ENCODE measurements around the gene SLC29A3. TPM values are rescaled to one million over a fixed set of nuclear protein-coding genes. Genes with fewer than 3 reads are reported as not detected.

Gene SLC29A3
- total RNA-seq, 1 donor from 2014 or later: 2.5 TPM

DNA sequence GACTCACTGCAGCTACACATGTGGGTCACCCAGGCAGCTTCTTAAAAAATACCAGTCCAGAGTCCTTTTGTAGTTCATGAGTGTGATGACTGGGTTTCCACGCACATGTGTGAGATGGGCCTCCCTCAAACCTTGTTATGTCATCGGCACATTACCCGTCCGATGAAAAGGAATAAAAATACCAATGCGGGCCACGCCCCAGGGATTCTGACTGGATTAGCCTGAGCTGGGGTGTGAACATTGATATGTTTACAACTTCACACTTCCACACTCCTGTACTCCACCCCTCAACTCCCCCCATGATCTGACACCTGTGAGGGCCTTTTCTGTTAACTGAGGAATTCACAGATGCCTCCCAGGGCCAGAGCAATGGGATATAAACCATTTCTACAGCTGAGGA, 6.2 kb downstream of the SLC29A3 start:
- Histone ChIP-seq H3K79me2 (ENCODE audit: low read depth) (no peaks in the 10 kb centered on the region), H3F3A (ENCODE audit: low read depth) (no peaks in the 10 kb centered on the region), H3K9me3 (ENCODE audit: low read depth) (no peaks in the 10 kb centered on the region), H4K20me1 (ENCODE audit: low read depth) (no peaks in the 10 kb centered on the region), H3K9ac (no peak overlapping the region), H3K4me1 (peaks cover under 1% of the 10 kb centered on the region), H3K4me3 (no peak overlapping the region), H3K4me2 (no peak overlapping the region), H2AFZ (replicated peaks) (no peak overlapping the region), H3K36me3 (no peaks in the 10 kb centered on the region), H3K27me3 (no peaks in the 10 kb centered on the region), H3K27ac (no peak overlapping the region)
- TF ChIP-seq EZH2 (IDR thresholded peaks at IDR 0.05) (no peak), EZH2phosphoT487 (IDR thresholded peaks at IDR 0.05) (no peak)
- DNase-seq (ENCODE audit: low spot score): no peak
- peaks cover 2% of the 10 kb centered on the region for H3K4me1 Mint-ChIP-seq
- no peaks in the 10 kb centered on the region for H3K9me3 Mint-ChIP-seq
- H3K27ac Mint-ChIP-seq: no peak overlapping the region
- peaks cover 3% of the 10 kb centered on the region for H3K27me3 Mint-ChIP-seq (ENCODE audit: insufficient read depth, low read depth)
- H3K4me3 Mint-ChIP-seq: no peak overlapping the region
- H3K36me3 Mint-ChIP-seq: peaks cover 2% of the 10 kb centered on the region

DNA sequence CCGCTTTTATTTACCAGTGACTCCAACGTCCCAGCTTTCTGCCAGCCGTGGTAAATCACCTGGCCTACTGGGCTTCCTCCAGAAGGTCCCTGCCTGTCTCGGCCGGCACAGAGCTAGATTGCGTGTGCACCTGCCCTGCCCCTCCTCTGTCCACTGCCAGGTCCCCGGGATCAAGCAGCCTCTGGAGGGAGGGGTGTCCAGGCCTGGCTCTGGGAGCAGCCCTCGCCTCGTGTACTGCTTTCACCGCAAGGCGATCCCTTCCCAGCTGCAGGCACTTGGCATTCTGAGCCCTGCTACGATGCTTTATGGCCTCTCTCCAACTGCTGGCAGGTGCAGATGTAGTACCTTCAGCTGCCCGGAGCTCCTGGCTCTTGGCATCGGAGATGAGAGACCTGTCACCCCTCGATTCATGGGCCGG, 7.4 kb downstream of the SLC29A3 start:
- H3K9me3 ChIP-seq (ENCODE audit: low read depth): no peaks in the 10 kb centered on the region
- no peaks in the 10 kb centered on the region for H4K20me1 ChIP-seq (ENCODE audit: low read depth)
- Mint-ChIP-seq H3K27ac (no peak overlapping the region), H3K4me3 (no peak overlapping the region), H3K4me1 (no peaks in the 10 kb centered on the region), H3K9me3 (no peaks in the 10 kb centered on the region), H3K27me3 (ENCODE audit: insufficient read depth, low read depth) (peaks cover 3% of the 10 kb centered on the region), H3K36me3 (peaks cover 2% of the 10 kb centered on the region)
- no peak overlapping the region for H3K27ac ChIP-seq
- H3K79me2 ChIP-seq (ENCODE audit: low read depth): no peaks in the 10 kb centered on the region
- H3F3A ChIP-seq (ENCODE audit: low read depth): no peaks in the 10 kb centered on the region
- no peaks in the 10 kb centered on the region for H3K4me1 ChIP-seq
- H3K27me3 ChIP-seq: no peaks in the 10 kb centered on the region
- no peak for DNase-seq (ENCODE audit: low spot score)
- H3K4me3 ChIP-seq: no peak overlapping the region
- H3K9ac ChIP-seq: no peak overlapping the region
- no peak overlapping the region for H2AFZ ChIP-seq (replicated peaks)
- H3K4me2 ChIP-seq: no peak overlapping the region
- no peaks in the 10 kb centered on the region for H3K36me3 ChIP-seq
- TF ChIP-seq EZH2 (IDR thresholded peaks at IDR 0.05): no peak
- TF ChIP-seq EZH2phosphoT487 (IDR thresholded peaks at IDR 0.05): no peak
- TF ChIP-seq, protein P1, sequence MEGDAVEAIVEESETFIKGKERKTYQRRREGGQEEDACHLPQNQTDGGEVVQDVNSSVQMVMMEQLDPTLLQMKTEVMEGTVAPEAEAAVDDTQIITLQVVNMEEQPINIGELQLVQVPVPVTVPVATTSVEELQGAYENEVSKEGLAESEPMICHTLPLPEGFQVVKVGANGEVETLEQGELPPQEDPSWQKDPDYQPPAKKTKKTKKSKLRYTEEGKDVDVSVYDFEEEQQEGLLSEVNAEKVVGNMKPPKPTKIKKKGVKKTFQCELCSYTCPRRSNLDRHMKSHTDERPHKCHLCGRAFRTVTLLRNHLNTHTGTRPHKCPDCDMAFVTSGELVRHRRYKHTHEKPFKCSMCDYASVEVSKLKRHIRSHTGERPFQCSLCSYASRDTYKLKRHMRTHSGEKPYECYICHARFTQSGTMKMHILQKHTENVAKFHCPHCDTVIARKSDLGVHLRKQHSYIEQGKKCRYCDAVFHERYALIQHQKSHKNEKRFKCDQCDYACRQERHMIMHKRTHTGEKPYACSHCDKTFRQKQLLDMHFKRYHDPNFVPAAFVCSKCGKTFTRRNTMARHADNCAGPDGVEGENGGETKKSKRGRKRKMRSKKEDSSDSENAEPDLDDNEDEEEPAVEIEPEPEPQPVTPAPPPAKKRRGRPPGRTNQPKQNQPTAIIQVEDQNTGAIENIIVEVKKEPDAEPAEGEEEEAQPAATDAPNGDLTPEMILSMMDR (IDR thresholded peaks at IDR 0.05): no peak

DNA sequence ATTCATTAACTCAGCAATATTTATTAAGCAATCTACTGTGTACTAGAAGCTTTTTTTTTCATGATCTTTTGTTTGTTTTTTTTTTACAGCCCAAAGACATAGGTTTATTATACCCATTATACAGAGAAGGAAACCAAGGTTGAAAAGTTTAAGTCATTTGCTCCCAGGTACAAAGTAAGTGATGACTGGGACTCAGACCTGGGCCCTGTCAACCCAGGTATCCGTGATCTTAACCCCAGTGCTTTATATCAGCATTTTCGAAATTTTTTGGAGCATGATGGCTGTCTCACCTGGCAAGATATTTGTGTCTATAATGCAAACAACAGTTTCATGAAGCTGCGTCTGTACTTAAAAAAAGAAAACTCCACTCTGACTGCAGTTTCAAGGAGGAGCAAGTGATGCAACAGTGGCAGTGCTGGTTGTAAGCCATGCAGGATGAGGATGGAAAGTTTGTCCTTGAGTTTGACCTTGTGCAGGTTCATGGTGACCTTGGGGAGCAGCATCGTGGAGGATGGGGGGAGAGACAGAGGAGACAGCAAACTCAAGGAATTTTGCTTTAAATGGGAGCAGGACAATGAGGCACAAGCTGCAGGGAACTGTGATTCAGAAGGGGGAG, 11.8 kb downstream of the SLC29A3 start:
- Mint-ChIP-seq H3K27me3 (ENCODE audit: insufficient read depth, low read depth) (peaks cover 5% of the 10 kb centered on the region), H3K9me3 (no peaks in the 10 kb centered on the region), H3K4me3 (no peak overlapping the region), H3K4me1 (peaks cover 28% of the 10 kb centered on the region), H3K27ac (no peak overlapping the region), H3K36me3 (peaks cover 2% of the 10 kb centered on the region)
- TF ChIP-seq EZH2 (IDR thresholded peaks at IDR 0.05) (no peak), EZH2phosphoT487 (IDR thresholded peaks at IDR 0.05) (no peak)
- TF ChIP-seq, protein P1 (IDR thresholded peaks at IDR 0.05): no peak
- Histone ChIP-seq H3K36me3 (no peaks in the 10 kb centered on the region), H3K9ac (no peak overlapping the region), H2AFZ (replicated peaks) (no peak overlapping the region), H3K4me2 (no peak overlapping the region), H3K27ac (no peak overlapping the region), H3K4me1 (no peaks in the 10 kb centered on the region), H3K4me3 (no peak overlapping the region), H3K79me2 (ENCODE audit: low read depth) (no peaks in the 10 kb centered on the region), H3F3A (ENCODE audit: low read depth) (no peaks in the 10 kb centered on the region), H4K20me1 (ENCODE audit: low read depth) (peaks cover 8% of the 10 kb centered on the region), H3K27me3 (no peaks in the 10 kb centered on the region), H3K9me3 (ENCODE audit: low read depth) (no peaks in the 10 kb centered on the region)
- DNase-seq (ENCODE audit: low spot score): no peak

DNA sequence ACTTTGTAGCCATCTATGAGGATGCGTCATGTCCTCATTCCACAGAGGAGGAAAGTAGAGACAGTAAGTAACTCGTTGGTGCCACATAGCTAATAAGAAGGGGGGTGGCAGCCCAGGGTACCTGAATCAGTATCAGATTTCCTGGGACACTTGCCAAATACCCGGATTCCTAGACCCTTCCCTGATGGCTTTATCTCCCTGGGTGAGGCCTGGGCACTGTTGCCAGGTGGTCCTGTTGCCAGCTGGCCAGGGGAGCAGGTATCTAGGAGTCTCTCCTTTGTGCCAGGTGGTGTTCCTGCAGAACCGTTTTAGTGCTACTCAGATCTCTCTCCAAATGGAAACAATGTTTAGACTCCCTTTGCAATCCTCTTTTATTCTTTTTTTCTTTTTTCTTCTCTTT, 12.7 kb downstream of the SLC29A3 start:
- no peak overlapping the region for H3K4me3 Mint-ChIP-seq
- Histone ChIP-seq H3K27me3 (no peaks in the 10 kb centered on the region), H3K36me3 (no peaks in the 10 kb centered on the region), H3F3A (ENCODE audit: low read depth) (no peaks in the 10 kb centered on the region), H2AFZ (replicated peaks) (no peak overlapping the region), H3K9me3 (ENCODE audit: low read depth) (no peaks in the 10 kb centered on the region), H4K20me1 (ENCODE audit: low read depth) (peaks cover 16% of the 10 kb centered on the region), H3K4me1 (peaks cover under 1% of the 10 kb centered on the region), H3K79me2 (ENCODE audit: low read depth) (no peaks in the 10 kb centered on the region), H3K4me2 (no peak overlapping the region), H3K27ac (no peak overlapping the region), H3K9ac (no peak overlapping the region), H3K4me3 (no peak overlapping the region)
- TF ChIP-seq EZH2 (IDR thresholded peaks at IDR 0.05) (no peak), EZH2phosphoT487 (IDR thresholded peaks at IDR 0.05) (no peak)
- TF ChIP-seq, protein P1 (IDR thresholded peaks at IDR 0.05): no peak
- H3K36me3 Mint-ChIP-seq: peaks cover 2% of the 10 kb centered on the region
- peaks cover 35% of the 10 kb centered on the region for H3K4me1 Mint-ChIP-seq
- no peak for DNase-seq (ENCODE audit: low spot score)
- H3K27me3 Mint-ChIP-seq (ENCODE audit: insufficient read depth, low read depth): peaks cover 5% of the 10 kb centered on the region
- H3K27ac Mint-ChIP-seq: no peak overlapping the region
- no peaks in the 10 kb centered on the region for H3K9me3 Mint-ChIP-seq

Data from neural progenitor cell (in vitro differentiated cells).